ENCODE data around the gene TMEM120B.
"Not testable (repeated sequence)": the region's sequence is repeated elsewhere in the genome, so short reads cannot be mapped to it uniquely, and the experiment has no call there.

TMEM120B gene

DNA sequence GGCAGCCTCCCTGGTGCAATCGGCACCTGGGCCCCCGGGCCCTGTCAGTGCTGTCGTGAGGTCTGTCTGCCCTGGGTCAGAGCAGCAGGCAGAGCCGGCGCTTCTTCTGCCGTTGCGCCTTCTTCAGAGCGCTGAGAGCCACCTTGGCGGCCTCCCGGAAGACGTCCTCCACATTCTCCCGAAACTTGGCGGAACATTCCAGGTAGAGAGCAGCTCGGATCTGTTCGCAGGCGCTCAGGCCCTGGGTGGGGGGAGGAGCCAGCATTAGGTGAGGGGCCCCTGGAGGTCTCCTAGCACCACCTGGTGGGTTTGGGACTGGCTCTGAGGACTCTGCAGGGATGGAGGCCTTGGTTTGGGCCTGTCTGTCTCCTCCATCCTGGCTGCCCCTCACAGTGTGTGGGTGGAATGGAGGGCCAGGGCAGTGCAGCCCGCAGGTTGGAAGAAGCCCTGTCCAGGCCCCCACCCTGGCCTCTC lies 66.9 kb downstream of the TMEM120B start:
- Mint-ChIP-seq H3K4me1 (peaks cover 25% of the 10 kb centered on the region), H3K4me3 (no peak overlapping the region), H3K9me3 (no peaks in the 10 kb centered on the region), H3K36me3 (peaks cover 11% of the 10 kb centered on the region), H3K27me3 (no peaks in the 10 kb centered on the region), H3K27ac (no peak overlapping the region)
- DNase-seq (ENCODE audit: low spot score in 2 of 2) (no peak), ATAC-seq (ENCODE audit: low read depth) (no peak)

DNA sequence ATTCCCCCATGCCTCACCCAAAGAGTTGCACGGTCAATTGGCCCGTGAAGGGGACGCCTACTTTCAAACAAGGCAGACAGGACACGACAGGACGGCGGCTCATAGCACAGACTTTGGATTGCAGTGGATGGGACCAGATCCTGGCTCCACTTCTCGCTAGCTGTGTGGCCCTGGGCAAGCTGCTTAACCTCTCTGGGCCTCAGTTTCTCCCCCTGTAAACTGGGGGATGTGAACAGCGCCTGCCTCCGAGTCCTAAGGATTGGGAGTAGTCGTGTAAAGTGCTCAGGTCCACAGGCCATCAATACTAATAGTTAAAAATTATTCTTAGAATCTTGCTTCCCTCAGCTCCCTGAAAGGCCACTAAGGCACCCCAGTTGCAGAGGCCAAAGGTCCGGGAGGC lies 67.9 kb downstream of the TMEM120B start:
- Mint-ChIP-seq H3K4me3 (no peak overlapping the region), H3K27ac (no peak overlapping the region), H3K9me3 (no peaks in the 10 kb centered on the region), H3K4me1 (peaks cover 29% of the 10 kb centered on the region), H3K27me3 (no peaks in the 10 kb centered on the region), H3K36me3 (peaks cover 11% of the 10 kb centered on the region)
- ATAC-seq (ENCODE audit: low read depth) (no peak), DNase-seq (ENCODE audit: low spot score in 2 of 2) (no peak)

DNA sequence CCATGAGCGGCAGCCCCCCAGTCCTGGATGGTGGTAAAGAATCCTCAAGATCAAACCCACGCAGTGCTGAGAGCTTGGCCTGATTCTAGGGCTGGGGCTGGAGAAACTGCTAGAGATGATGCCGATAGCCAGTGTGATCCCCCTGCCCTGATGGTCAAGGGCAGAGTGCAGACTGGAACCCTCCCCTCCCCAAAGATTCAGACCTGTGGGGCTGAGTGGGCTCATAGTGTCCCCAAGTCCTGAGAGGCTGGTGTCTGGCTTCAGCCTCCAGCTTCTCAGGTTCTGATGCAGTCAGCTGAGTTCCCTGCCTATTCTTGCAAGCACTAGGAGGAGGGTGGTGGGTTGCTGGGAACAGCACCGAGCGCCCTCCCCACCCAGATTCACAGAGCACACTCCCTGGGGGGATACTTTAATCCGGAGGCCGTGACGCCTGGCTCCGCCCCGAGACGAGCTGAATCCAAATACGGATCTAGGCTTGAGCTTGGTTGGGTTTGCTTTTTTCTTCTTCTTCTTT lies 69.0 kb downstream of the TMEM120B start:
- H3K4me3 Mint-ChIP-seq: peak overlapping the region; percentile 86
- H3K27ac Mint-ChIP-seq: peak overlapping the region; percentile 98
- DNase-seq (ENCODE audit: low spot score in 2 of 2) (no peak), ATAC-seq (ENCODE audit: low read depth) (peak; percentile 48)
- H3K9me3 Mint-ChIP-seq: no peaks in the 10 kb centered on the region
- H3K36me3 Mint-ChIP-seq: peaks cover 11% of the 10 kb centered on the region
- peaks cover 31% of the 10 kb centered on the region for H3K4me1 Mint-ChIP-seq
- H3K27me3 Mint-ChIP-seq: no peaks in the 10 kb centered on the region

DNA sequence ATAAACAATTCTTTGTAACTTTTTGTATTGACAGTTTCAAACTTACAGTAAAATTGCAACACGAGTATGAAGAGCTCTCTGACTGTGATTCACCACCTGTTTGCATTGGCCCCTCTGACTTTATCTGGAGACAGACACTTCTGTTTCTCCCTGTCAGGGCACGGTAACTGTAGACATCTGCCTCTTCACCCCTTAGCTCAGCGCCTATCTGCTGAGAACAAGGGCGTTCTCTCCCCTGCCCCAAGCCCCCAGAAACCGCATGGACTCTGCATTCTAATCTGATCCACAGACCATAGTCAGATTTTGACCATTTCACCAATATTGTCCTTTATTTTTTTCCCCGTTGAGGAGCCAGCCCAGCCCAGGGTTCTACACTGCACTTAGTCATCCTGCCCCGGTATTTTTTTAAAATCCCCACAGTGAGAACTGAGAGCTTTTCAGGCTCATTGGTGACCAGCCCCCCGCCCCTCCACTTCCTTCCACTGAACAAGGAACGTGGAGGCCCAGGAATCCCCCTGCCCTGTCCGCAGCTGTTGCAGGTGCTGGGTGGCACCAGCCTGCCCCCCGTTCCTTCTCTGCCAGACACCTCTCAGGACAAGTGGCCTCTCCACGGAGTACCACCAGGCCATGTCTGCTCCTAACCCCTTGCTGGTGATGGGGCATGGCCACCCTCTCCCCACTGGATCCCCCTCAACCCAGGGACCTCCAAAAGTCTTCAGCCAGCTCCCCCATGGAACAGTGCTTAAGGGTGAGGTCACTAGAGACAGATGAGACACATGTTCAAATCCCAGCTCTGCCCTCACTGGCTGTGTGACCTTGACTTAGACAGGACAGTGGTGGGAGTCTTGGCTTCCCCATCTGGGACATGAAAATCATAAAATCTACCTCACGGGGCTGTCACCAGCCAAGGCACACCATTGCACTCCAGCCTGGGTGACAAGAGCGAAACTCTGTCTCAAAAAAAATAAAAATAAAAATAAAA lies 69.7 kb downstream of the TMEM120B start:
- H3K27me3 Mint-ChIP-seq: no peaks in the 10 kb centered on the region
- no peaks in the 10 kb centered on the region for H3K9me3 Mint-ChIP-seq
- peaks cover 11% of the 10 kb centered on the region for H3K36me3 Mint-ChIP-seq
- peaks cover 37% of the 10 kb centered on the region for H3K4me1 Mint-ChIP-seq
- peak overlapping the region; percentile 86 for H3K4me3 Mint-ChIP-seq
- H3K27ac Mint-ChIP-seq: peak overlapping the region; percentile 98
- peak; percentile 74 for ATAC-seq (ENCODE audit: low read depth)
- DNase-seq (ENCODE audit: low spot score in 2 of 2): peak; percentile 34 to 51

DNA sequence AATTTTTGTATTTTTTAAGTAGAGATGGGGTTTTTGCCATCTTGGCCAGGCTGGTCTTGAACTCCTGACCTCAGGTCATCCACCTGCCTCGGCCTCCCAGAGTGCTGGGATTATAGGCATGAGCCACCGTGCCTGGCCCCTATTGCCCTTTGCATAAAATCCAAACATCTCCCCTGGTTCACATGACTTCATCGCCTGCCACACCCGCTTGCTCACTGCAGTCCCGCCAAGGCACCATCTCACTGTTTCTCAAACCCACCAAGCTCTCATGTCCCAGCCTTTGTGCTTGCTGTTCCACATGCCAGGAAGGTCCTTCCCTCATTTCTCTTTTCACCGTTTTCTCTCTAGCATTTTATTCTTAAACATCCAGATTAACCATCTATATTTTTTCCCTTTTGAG lies 71.2 kb downstream of the TMEM120B start:
- Mint-ChIP-seq H3K27ac (peak overlapping the region; percentile 85), H3K9me3 (no peaks in the 10 kb centered on the region), H3K4me3 (peak overlapping the region; percentile 49), H3K27me3 (no peaks in the 10 kb centered on the region), H3K4me1 (peaks cover 45% of the 10 kb centered on the region), H3K36me3 (peaks cover 10% of the 10 kb centered on the region)
- ATAC-seq (ENCODE audit: low read depth) (no peak), DNase-seq (ENCODE audit: low spot score in 2 of 2) (no peak)

DNA sequence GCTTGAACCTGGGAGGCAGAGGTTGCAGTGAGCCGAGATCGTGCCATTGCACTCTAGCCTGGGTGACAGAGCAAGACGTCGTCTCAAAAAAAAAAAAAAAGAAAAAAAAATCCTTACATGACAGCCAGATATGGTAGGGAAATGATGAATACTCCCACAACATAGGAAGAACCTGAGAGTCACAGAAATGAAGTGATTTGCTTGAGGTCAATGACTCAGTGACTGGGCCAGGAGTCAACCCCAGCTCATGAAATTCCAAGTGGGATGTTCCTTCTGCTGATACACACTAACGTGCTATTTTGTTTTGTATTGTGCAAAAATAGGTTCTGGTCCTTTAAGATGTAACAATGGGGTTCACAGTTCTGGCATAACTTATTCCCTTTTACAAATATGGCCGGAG lies 71.9 kb downstream of the TMEM120B start:
- Mint-ChIP-seq H3K36me3 (peaks cover 8% of the 10 kb centered on the region), H3K27me3 (no peaks in the 10 kb centered on the region), H3K4me1 (peaks cover 50% of the 10 kb centered on the region), H3K27ac (peak overlapping the region; percentile 85), H3K9me3 (no peaks in the 10 kb centered on the region), H3K4me3 (peak overlapping the region; percentile 68)
- DNase-seq (ENCODE audit: low spot score in 2 of 2): no peak
- ATAC-seq (ENCODE audit: low read depth): no peak

DNA sequence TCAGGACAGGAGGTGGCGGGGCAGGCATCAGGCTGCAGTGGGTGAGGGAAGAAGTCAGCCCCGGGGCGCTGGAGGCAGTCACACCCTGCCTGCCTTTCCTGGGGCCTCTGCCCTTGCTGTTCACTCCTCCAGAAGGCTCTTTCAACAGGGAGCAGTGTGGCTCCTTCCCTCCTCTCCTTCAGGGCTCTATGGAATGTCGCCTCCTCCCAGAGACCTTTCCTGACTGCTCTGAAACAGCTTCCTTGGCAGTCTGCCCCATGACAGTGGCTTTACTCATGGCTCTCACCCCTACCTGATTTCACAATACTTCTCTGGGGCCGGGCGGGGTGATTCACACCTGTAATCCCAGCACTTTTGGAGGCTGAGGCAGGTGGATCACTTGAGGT lies 73.9 kb downstream of the TMEM120B start:
- H3K36me3 Mint-ChIP-seq: peaks cover 10% of the 10 kb centered on the region
- ATAC-seq (ENCODE audit: low read depth): no peak
- H3K4me3 Mint-ChIP-seq: peak overlapping the region; percentile 80

DNA sequence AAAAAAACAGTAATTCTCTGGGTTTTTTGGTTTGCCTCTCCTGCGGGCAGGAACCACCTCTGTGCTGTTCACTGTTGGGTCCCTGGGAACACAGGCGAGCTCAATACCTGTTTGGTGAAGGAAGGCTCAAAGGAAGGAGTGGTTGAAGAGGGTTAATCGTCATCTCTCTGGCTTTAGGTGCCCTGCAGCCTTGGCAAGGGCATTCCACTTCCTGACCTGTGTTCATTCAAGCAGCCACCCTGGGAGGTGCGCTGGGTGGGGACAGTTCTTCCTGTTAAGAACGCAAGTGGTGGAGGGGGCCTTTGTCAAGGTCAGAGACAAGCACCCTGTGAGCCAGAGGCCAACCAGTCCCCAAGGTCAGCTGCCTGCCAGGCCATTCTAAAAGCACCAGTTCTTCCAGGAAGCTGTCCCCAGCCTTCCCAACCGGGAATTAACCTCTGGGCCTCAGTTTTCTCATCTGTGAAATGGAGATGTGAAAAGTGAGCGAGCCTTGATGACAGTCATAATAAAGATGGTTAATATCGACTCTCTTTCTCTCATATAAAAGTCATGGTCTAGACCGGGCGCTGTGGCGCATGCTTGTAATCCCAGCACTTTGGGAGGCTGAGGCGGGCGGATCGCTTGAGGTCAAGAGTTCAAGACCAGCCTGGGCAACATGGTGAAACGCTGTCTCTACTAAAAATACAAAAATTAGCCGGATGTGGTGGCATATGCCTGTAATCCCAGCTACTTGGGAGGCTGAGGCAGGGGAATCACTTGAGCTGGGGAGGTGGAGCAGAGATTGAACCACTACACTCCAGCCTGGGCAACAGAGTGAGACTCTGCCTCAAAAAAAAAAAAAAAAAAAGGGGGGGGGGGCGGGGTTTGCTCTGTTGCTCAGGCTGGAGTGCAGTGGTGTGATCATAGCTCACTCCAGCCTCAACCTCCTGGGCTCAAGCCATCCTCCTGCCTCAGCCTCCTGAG lies 74.8 kb downstream of the TMEM120B start:
- no peaks in the 10 kb centered on the region for H3K9me3 Mint-ChIP-seq
- peak overlapping the region; percentile 98 for H3K27ac Mint-ChIP-seq
- ATAC-seq (ENCODE audit: low read depth) (no peak), DNase-seq (ENCODE audit: low spot score in 2 of 2) (no peak)
- H3K27me3 Mint-ChIP-seq: no peaks in the 10 kb centered on the region
- peaks cover 58% of the 10 kb centered on the region for H3K4me1 Mint-ChIP-seq
- H3K36me3 Mint-ChIP-seq: peaks cover 5% of the 10 kb centered on the region
- H3K4me3 Mint-ChIP-seq: peak overlapping the region; percentile 91

More for the DNA sequence above, 73.9 kb downstream of the TMEM120B start:
- no peaks in the 10 kb centered on the region for H3K27me3 Mint-ChIP-seq
- H3K4me1 Mint-ChIP-seq: peaks cover 65% of the 10 kb centered on the region
- no peak for DNase-seq (ENCODE audit: low spot score in 2 of 2)
- peak overlapping the region; percentile 98 for H3K27ac Mint-ChIP-seq
- no peaks in the 10 kb centered on the region for H3K9me3 Mint-ChIP-seq

DNA sequence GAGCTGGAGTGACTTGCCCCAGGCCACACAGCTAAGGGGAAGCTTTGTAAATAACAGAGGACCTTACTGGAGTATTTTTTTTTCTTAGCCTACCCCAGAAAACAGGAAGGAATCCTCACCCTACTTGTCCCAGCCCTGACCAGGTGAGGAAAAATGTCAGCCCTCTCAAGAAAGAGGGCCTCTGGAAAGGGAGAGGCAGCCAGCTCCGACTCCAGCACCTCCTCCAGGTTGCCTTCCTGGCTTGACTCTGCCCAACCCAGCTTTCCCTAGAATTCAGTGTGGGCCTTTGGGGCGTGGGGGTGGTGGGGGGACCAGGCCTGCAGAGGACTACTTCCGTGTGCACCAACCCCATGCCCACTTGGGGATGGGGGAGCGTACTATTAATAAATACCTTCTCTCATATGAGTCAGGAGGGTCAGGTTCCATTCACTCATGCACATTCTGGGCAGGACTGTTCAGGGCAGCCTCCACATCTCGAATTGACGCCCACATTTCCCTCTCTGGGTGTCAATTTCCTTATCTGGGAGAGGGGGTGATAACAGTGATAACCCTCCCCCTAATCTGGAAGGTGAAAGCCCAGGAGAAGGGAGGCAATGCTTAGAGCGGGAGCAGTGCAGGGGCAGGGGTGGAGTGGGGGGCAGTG lies 75.7 kb downstream of the TMEM120B start:
- Mint-ChIP-seq H3K27ac (peak overlapping the region; percentile 98), H3K9me3 (no peaks in the 10 kb centered on the region), H3K4me3 (peak overlapping the region; percentile 91), H3K4me1 (peaks cover 51% of the 10 kb centered on the region), H3K36me3 (peaks cover 5% of the 10 kb centered on the region), H3K27me3 (no peaks in the 10 kb centered on the region)
- no peak for ATAC-seq (ENCODE audit: low read depth)
- DNase-seq (ENCODE audit: low spot score in 2 of 2): no peak

DNA sequence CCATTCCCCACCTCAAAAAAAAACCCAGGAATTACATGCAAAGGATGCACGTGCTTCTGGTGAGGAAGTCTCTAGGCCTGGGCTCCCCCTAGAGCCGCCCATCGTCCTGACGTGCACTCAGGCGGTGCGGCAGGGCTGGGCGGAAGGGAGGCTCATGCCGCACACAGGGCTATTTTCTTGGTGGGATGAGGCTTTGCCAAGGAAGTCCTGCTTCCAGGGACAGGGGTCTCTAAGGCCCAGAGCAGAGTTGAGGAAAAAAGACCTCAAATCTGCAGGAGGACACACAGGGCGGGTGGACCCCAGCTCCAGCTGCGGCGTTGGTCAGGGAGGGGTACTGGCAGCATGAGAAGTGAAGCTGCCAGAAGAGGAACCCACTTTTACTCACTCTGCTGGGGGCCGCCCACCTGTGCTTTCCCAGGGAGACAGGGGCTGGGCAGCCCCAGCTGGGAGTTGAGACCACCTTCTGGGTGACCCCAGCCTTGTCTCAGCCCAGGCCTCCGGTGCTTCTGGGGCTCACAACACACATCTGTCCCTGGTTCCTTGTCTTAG lies 76.8 kb downstream of the TMEM120B start:
- peaks cover 47% of the 10 kb centered on the region for H3K4me1 Mint-ChIP-seq
- peaks cover 3% of the 10 kb centered on the region for H3K36me3 Mint-ChIP-seq
- H3K9me3 Mint-ChIP-seq: no peaks in the 10 kb centered on the region
- peak; percentile 14 for ATAC-seq (ENCODE audit: low read depth)
- no peak for DNase-seq (ENCODE audit: low spot score in 2 of 2)
- H3K4me3 Mint-ChIP-seq: peak overlapping the region; percentile 91
- peak overlapping the region; percentile 98 for H3K27ac Mint-ChIP-seq
- no peaks in the 10 kb centered on the region for H3K27me3 Mint-ChIP-seq

DNA sequence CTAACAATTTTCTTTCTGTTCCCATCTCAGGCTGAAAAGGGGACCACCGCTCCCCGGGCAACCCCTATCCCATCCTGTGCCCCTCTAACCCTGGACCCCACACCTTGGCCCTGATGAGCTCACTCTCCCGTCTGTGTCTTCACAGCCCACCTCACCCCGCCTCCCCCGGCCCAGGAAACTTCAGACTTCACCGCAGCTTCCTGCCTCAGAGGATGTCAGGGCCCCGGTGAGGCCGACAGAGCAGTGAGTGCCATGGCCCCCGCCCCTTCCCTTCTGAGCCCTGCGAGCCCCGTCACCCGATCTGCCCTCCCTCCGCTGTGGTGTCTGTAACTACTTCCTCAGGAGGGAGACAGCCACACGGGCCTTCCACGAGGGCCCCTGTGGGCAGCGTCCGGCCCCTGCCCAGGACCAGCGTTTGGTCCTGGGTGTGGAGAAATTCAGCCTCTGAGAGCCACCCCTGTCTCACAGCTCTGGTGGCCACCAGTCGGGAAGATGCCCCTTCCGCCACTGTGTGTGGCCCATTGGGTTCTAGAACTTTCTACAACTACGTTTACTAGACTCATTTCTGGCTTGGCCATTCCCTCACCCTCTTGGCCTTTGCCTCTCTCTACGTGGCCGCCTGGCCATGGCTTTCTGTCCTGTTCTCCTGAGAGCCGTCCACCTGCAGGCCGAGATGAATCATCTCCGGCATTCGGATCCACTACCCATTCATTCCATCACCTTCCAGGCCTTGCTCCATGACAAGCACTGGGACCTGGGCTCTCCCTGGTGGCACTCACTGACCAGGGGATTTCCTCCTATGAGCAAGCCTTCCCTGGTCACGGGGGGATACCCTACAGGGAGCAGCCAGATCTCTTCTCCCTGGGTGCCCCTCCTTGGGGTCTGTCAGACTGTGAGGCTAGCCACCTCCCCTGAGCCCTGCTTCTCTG lies 77.5 kb downstream of the TMEM120B start:
- Mint-ChIP-seq H3K4me3 (peak overlapping the region; percentile 91), H3K36me3 (peaks cover 4% of the 10 kb centered on the region), H3K27me3 (no peaks in the 10 kb centered on the region), H3K27ac (peak overlapping the region; percentile 98), H3K4me1 (peaks cover 50% of the 10 kb centered on the region), H3K9me3 (no peaks in the 10 kb centered on the region)
- ATAC-seq (ENCODE audit: low read depth) (peak; percentile 69), DNase-seq (ENCODE audit: low spot score in 2 of 2) (peak; percentile 86 to 90)

DNA sequence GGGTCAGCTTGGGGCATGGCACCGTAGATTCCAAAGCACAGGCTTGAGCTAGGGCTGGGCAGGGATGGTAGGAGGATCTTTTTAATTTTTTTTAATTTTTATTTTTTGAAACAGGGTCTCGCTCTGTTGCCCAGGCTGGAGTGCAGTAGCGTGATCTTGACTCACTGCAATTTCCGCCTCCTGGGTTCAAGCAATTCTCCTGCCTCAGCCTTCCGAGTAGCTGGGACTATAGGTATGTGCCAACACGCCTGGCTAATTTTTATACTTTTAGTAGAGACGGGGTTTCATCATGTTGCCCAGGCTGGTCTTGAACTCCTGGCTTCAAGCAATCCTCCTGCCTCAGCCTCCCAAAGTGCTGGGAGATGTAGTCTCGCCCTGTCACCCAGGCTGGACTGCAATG lies 78.2 kb downstream of the TMEM120B start:
- H3K9me3 Mint-ChIP-seq; DNase-seq (ENCODE audit: low spot score in 2 of 2); H3K36me3 Mint-ChIP-seq; H3K27me3 Mint-ChIP-seq; ATAC-seq (ENCODE audit: low read depth): not testable (repeated sequence)
- Mint-ChIP-seq H3K4me3 (peak overlapping the region; percentile 91), H3K27ac (peak overlapping the region; percentile 98), H3K4me1 (peaks cover 52% of the 10 kb centered on the region)

Measured in memory B cell (primary cell).